ENCODE measurements around the gene KCNS1.

GRCh38 chr20:45124365-45124764, 23.4 kb upstream of the KCNS1 start, which contains the start of gene WFDC12:
- TF ChIP-seq CTCF (conservative IDR thresholded peaks at IDR 0.05 in 1 of 2, IDR thresholded peaks at IDR 0.05 in 1 of 2; ENCODE audit: low read depth in 1 of 2, low read length in 2 of 2): no peak
- TF ChIP-seq EZH2 (IDR thresholded peaks at IDR 0.05; ENCODE audit: low read length, missing control alignments): no peak

All from fibroblast of lung (primary cell).